Activated CD4-positive, alpha-beta T cell treated with anti-CD3 and anti-CD28 coated beads, Interleukin-2, amount 50 U/mL, for 16 hours (primary cell): ENCODE data around the gene ASNSD1.
"Not testable (repeated sequence)": the region's sequence is repeated elsewhere in the genome, so short reads cannot be mapped to it uniquely, and the experiment has no call there.

Source experiments
- DNase-seq: peaks from one replicate; pipeline ENCODE4 v3.0.0-alpha.2; 2020

The ASNSD1 gene

DNA sequence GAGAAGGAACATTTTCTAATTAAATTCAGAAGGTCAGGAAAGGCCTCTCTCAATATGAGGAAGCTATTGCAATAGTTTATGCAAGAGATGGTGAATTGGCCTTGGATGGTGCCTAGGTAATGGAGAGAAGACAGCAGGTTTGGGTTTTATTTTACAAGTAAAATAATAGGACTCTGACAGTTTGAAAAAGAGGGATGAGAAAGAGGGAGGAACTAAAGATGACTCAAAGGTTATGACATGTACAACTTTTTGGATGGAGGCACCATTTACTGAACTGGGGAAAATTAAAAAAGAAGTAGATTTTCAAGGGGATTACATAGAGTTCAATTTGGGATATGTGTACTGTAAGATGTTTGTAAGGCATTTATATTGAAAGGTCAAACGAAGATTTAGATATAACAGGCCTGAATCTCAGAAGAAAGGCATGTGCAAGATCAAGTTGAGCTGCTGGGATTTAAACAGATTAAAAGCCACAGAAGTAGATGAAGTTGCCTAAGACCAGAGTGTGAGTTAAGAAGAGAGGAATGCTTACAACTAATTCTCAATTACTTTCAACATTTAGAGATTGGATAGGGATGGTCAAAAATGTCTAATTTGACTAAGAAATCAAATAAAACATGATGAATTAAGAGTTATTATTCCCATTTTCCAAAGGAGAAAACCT, 12.3 kb upstream of the ASNSD1 start:
- no peak for DNase-seq

DNA sequence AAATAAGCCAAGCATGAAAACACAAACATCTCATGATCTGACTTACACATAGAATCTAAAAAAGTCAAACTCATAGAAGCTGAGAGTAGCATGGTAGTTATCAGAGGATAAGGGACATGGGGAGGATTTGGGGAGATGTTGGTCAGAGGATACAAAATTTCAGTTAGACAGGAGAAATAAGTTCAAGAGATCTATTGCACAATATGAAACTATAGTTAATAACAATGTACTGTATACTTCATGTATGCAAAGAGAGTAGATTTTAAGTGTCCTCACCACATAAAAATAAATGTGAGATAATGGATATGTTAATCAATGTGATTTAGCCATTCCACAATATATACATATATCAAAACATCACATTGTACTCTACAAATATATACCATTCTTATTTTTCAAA, 10.0 kb upstream of the ASNSD1 start:
- DNase-seq = no peak

GRCh38 chr2:189653464-189653863, 7.8 kb upstream of the ASNSD1 start:
- not testable (repeated sequence) for DNase-seq

- no peak for DNase-seq
Measured at GRCh38 chr2:189654641-189655040, 6.6 kb upstream of the ASNSD1 start.

- DNase-seq = peak; percentile 85
Measured at GRCh38 chr2:189657867-189658266, 3.4 kb upstream of the ASNSD1 start.

DNA sequence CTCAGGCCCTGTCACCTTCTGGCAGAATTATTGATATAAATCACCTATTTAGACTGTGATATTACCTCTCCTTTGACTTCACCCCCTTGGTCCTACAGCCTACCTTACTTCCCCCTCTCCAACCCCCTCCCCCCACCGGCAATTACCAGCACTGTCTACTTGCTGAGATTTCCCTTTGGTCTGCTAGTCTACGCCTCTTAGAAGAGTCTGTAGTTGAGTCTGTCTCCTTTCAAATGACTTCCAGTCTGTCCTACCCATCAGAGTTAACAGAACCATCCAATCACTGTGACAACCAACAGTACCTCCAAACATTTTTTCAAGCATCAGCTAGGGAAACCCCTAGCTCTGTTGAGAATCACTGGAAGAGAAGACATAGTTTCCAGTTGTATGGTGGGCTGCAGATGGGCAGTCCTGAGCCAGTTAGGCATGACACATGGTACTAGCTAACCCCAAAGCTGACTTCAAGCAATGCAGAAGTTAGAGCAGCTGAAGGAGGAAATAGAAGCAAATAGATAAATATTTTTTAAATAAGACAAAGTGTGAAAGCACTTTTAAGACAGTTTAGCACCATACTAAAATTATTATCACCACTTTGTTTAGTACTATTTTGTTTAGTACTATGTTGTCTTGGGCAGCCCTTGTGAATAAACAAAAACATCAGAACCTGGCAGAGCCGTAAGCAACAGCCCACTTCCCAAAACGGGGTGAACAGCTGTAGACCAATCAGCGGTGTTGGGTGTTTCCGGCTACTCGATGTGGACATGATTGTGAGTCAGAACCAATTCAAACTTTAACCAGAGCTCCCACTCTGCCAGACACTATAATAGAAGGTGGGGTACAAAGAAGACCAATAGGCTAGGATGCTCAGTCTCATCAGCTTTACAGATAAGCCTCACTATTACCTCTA, 2.7 kb upstream of the ASNSD1 start:
- peak; percentile 40 for DNase-seq

GRCh38 chr2:189659734-189660133, 1.5 kb upstream of the ASNSD1 start:
- no peak for DNase-seq

GRCh38 chr2:189660803-189661147, 484 bp upstream of the ASNSD1 start:
- DNase-seq = no peak

DNA sequence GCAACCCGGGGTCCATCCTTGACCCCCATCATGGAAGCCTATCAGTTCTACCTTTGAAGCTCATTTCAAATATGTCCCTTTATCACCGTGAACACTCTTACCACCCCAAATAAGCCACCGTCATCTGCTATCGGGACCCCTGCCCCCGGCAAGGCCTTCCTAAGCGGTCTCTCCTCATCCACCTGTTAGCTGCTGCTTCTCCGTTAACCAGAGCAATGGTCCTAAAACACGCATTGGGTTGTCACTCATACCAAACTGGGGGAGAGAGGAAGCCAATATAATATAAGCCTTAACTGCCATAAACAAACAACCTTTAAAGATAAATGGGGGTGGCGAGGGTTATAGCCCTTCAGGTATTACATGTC, 680 bp downstream of the ASNSD1 start:
- DNase-seq = no peak

- DNase-seq = no peak
Measured at GRCh38 chr2:189662669-189663226, 1.5 kb downstream of the ASNSD1 start.

DNA sequence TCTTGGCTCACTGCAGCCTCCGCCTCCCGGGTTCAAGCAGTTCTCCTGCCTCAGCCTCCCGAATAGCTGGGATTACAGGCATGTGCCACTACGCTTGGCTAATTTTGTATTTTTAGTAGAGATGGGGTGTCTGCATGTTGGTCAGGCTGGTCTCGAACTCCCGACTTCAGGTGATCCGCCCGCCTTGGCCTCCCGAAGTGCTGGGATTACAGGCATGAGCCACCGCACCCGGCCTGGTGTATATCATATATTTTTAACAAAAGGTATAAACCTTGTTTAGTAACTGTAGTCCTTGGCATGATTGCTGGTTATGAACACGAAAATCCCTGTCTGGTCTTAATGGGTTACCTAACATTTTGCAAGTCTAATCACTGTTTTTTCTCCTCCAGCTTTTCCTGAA, 2.1 kb downstream of the ASNSD1 start:
- DNase-seq = not testable (repeated sequence)

DNA sequence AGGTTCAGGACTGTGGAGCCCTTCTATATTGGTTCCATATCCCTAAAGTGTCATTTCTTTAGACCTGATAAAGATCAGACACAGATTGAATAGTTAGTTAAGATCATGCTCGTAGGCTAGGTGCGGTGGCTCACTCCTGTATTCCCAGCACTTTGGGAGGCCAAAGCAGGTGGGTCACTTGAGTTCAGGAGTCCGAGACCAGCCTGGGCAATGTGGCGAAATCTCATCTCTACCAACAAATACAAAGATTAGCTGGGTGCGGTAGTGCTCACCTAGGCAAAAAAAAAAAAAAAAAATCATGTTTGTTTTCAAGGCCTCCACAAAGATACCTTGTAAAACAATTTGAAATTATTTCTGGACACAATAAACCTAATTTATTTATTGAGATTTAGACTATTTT, 8.7 kb downstream of the ASNSD1 start:
- DNase-seq = no peak

DNA sequence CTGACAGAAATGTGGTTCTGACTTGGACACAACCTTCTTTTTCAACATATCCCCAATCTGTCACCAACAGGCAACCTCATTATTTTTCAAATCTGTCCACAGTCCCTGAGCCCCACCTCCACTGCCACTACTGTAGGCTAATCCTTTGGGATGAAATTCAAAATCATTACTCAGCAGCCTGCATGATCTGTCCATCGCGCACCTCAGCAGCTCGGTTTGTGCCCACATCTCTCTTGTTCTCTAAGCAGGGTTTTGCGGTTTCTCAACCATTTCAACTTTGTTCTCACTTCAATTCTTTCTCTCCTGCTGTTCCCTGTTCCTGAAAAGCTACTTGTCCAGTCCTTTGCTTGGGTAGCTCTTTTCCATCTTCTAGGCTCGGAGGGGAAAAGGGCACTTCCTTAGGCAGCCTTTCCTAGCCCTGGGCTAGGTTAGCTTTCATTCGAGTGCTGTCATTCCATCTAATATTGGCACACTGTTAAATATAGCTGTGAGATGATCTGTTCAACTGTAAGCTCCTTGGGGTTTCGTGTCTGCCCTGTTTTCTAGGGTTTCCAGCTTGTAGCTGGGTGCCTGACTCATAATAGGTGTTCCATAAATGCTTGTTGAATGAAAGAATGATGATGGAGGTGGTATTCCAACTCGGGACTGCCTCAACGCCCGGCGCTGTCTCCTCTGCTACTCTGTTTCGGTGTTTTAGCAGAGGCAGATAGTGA, 12.6 kb downstream of the ASNSD1 start:
- no peak for DNase-seq

DNA sequence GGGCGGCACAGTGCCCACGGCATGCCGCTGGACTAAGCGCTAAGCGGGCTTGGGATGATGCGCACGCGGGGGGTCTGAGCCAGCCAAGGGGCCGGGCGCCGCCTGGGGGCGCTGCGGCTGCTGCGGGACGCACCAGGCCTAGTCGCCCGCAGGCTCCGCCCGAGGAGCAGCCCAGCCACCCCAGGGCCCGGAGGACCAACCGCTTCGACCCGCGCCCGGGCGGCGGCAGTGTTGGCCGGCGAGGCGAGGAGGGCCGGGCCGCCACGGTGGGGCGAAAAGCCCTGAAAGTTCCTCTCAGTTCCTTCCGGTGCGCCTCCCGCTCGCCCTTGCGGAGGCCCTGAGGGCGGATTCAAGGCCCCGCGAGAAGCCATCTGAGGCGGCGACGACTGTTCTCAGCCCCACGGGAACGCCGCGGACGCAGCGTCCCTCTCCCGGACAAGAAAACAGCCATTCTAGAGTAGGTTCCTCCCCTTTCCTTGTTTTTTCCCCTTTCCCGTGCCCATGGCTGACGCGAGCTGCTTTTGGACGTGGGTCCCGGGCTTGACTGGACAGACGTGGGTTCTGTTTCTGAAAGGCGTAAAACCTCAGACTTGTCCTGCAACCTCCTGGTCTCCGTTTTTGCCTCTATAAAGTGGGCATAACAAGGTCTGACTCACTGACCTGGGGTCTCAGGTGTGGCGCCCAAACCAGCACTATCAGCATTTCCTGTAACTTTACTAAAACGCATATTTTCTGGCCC, 13.3 kb downstream of the ASNSD1 start, which contains the start of gene ANKAR:
Gene ANKAR (plus strand): TSS at position 297 of the 739 bp plus-strand sequence. CDS start 1,821 bp downstream, outside the sequence.
- peak; percentile 83 for DNase-seq

DNA sequence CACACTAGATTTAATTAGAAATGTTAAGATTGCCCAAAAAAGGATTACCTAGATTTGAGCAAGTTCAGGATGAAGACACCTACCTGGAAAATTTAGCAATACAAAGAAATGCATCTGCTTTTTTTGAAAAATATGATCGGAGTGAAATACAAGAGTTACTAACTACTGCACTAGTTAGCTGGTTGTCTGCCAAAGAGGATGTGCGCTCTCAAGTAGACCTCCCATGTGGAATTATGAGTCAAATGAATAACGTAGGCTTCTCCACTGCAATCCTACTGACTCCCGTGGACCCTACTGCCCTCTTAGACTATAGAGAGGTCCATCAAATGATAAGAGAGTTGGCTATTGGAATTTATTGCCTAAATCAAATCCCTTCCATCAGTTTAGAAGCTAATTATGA, 15.2 kb downstream of the ASNSD1 start:
- DNase-seq = no peak

GRCh38 chr2:189679226-189679625, 18.0 kb downstream of the ASNSD1 start:
- DNase-seq = no peak

GRCh38 chr2:189681203-189681602, 19.9 kb downstream of the ASNSD1 start:
- DNase-seq = no peak

GRCh38 chr2:189681903-189682302, 20.6 kb downstream of the ASNSD1 start:
- no peak for DNase-seq

DNA sequence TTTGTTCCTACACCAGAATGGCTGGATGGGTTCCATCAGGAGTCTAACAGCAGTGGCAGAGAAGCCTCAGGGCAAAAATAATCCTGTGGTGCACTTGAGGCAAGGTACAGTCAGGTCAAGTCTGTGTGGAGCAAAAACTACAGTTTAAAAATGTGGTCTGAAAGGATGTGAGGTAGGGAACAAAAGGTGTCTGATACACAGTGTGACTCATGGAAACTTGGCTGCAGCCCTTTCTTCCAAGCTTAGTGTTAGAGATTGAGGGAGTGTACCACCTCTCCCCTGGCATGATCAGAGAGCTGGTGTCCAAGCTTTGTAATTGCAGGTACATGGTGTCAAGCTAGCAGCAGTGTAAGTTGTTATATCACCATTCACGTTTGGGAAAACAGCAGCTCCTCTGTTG, 22.1 kb downstream of the ASNSD1 start:
- no peak for DNase-seq

DNA sequence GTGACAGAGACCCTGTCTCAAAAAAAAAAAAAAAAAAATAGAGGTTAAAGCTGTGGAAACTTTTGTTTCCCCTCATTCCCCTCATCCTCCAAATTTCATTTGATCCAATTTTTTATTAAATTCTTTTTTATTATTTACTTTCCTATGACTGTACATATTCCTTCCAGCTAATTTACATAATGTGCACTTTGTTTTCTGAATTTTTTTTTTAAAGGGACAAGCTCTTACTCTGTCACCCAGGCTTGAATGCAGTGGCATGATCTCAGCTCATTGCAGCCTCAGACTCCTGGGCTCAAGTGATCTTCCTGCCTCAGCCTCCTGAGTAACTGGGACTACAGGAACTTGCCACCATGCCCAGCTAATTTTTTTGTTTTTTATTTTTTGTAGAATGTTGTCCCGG, 23.6 kb downstream of the ASNSD1 start:
- no peak for DNase-seq

- no peak for DNase-seq
Measured at GRCh38 chr2:189685540-189686229, 24.4 kb downstream of the ASNSD1 start.

- DNase-seq = not testable (repeated sequence)
Measured at GRCh38 chr2:189687796-189688195, 26.5 kb downstream of the ASNSD1 start.
